ENCODE measurements around the gene ABCC2. TPM values are rescaled to one million over a fixed set of nuclear protein-coding genes. Genes with fewer than 3 reads are reported as not detected.

Gene ABCC2
- total RNA-seq, 1 experiment from 2014 or later: 129 TPM

GRCh38 chr10:99784727-99785441, 2.4 kb downstream of the ABCC2 start:
- H3K9me3 ChIP-seq: no peaks in the 10 kb centered on the region
- CTCF ChIA-PET: interaction anchor here (1.4 kb wide), 1 partner anchor 52 kb away, joined by 6 read pairs; the partner anchor contains the start of gene CUTC
- Mint-ChIP-seq H3K27me3 (ENCODE audit: insufficient read depth, unreplicated experiment) (no peaks in the 10 kb centered on the region), H3K27ac (ENCODE audit: unreplicated experiment) (peak overlapping the region; percentile 87), H3K9me3 (ENCODE audit: unreplicated experiment) (no peaks in the 10 kb centered on the region), H3K36me3 (ENCODE audit: insufficient read depth, unreplicated experiment) (peaks cover 52% of the 10 kb centered on the region), H3K4me3 (ENCODE audit: unreplicated experiment) (peak overlapping the region; percentile 90), H3K4me1 (ENCODE audit: low read depth, unreplicated experiment) (peaks cover 64% of the 10 kb centered on the region)
- H3K4me3 ChIP-seq (ENCODE audit: low read depth, low read length): peak overlapping the region; percentile 68
- DNase-seq: no peak
- POLR2A ChIA-PET: interaction anchor here (0.6 kb wide), 1 partner anchor 250 kb away, joined by 7 read pairs; no protein-coding TSS in a partner anchor
- no peaks in the 10 kb centered on the region for H3K27me3 ChIP-seq (replicated peaks; ENCODE audit: control insufficient read depth, insufficient read depth, low read length)
- no peak for TF ChIP-seq CTCF (IDR thresholded peaks at IDR 0.05; ENCODE audit: insufficient read depth in 1 of 2, low read depth in 1 of 2, low read length in 1 of 2, severe bottlenecking in 1 of 2, unreplicated experiment in 1 of 2)
- no TSS peak for BruUV-seq (replicated peaks)
- peaks cover 43% of the 10 kb centered on the region for H3K4me1 ChIP-seq
- intact Hi-C loops (cut with micrococcal nuclease; ENCODE audit: unreplicated experiment): no loop called here
- peaks cover 10% of the 10 kb centered on the region for H3K36me3 ChIP-seq (ENCODE audit: control insufficient read depth, insufficient read depth, low read length)

GRCh38 chr10:99785646-99786045, 3.2 kb downstream of the ABCC2 start:
- no peaks in the 10 kb centered on the region for H3K27me3 Mint-ChIP-seq (ENCODE audit: insufficient read depth, unreplicated experiment)
- H3K4me1 Mint-ChIP-seq (ENCODE audit: low read depth, unreplicated experiment): peaks cover 59% of the 10 kb centered on the region
- H3K4me1 ChIP-seq: peaks cover 38% of the 10 kb centered on the region
- intact Hi-C loops (cut with micrococcal nuclease; ENCODE audit: unreplicated experiment): no loop called here
- H3K4me3 Mint-ChIP-seq (ENCODE audit: unreplicated experiment): peak overlapping the region; percentile 90
- no peaks in the 10 kb centered on the region for H3K9me3 ChIP-seq
- no TSS peak for BruUV-seq (replicated peaks)
- peaks cover 52% of the 10 kb centered on the region for H3K36me3 Mint-ChIP-seq (ENCODE audit: insufficient read depth, unreplicated experiment)
- H3K36me3 ChIP-seq (ENCODE audit: control insufficient read depth, insufficient read depth, low read length): peaks cover 10% of the 10 kb centered on the region
- CTCF ChIA-PET: interaction anchor here (1.4 kb wide), 1 partner anchor 53 kb away, joined by 6 read pairs; the partner anchor contains the start of gene CUTC
- no peak overlapping the region for H3K4me3 ChIP-seq (ENCODE audit: low read depth, low read length)
- DNase-seq: peak; percentile 46 to 66
- no peak for TF ChIP-seq CTCF (IDR thresholded peaks at IDR 0.05; ENCODE audit: insufficient read depth in 1 of 2, low read depth in 1 of 2, low read length in 1 of 2, severe bottlenecking in 1 of 2, unreplicated experiment in 1 of 2)
- H3K27ac Mint-ChIP-seq (ENCODE audit: unreplicated experiment): peak overlapping the region; percentile 87
- no peaks in the 10 kb centered on the region for H3K9me3 Mint-ChIP-seq (ENCODE audit: unreplicated experiment)
- POLR2A ChIA-PET: no interaction called here
- no peaks in the 10 kb centered on the region for H3K27me3 ChIP-seq (replicated peaks; ENCODE audit: control insufficient read depth, insufficient read depth, low read length)

- Histone ChIP-seq H3K36me3 (ENCODE audit: control insufficient read depth, insufficient read depth, low read length) (peaks cover 10% of the 10 kb centered on the region), H3K4me3 (ENCODE audit: low read depth, low read length) (no peak overlapping the region), H3K9me3 (no peaks in the 10 kb centered on the region), H3K4me1 (peaks cover 21% of the 10 kb centered on the region), H3K27me3 (replicated peaks; ENCODE audit: control insufficient read depth, insufficient read depth, low read length) (no peaks in the 10 kb centered on the region)
- peaks cover 66% of the 10 kb centered on the region for H3K36me3 Mint-ChIP-seq (ENCODE audit: insufficient read depth, unreplicated experiment)
- POLR2A ChIA-PET: interaction anchor here (1.7 kb wide), 1 partner anchor 55 kb away, joined by 6 read pairs; the partner anchor contains the start of genes COX15 and CUTC
- intact Hi-C loops (cut with micrococcal nuclease; ENCODE audit: unreplicated experiment): no loop called here
- H3K9me3 Mint-ChIP-seq (ENCODE audit: unreplicated experiment): no peaks in the 10 kb centered on the region
- no peak for TF ChIP-seq CTCF (IDR thresholded peaks at IDR 0.05; ENCODE audit: insufficient read depth in 1 of 2, low read depth in 1 of 2, low read length in 1 of 2, severe bottlenecking in 1 of 2, unreplicated experiment in 1 of 2)
- H3K4me3 Mint-ChIP-seq (ENCODE audit: unreplicated experiment): no peak overlapping the region
- no peak for DNase-seq
- H3K27ac Mint-ChIP-seq (ENCODE audit: unreplicated experiment): no peak overlapping the region
- BruUV-seq (replicated peaks): no TSS peak
- H3K4me1 Mint-ChIP-seq (ENCODE audit: low read depth, unreplicated experiment): peaks cover 43% of the 10 kb centered on the region
- CTCF ChIA-PET: no interaction called here
- H3K27me3 Mint-ChIP-seq (ENCODE audit: insufficient read depth, unreplicated experiment): no peaks in the 10 kb centered on the region
Observed at GRCh38 chr10:99787311-99787710, 4.9 kb downstream of the ABCC2 start.
